Heart right ventricle (tissue), 16 donors: ENCODE data around the gene KRT13. TPM values are rescaled to one million over a fixed set of nuclear protein-coding genes. Genes with fewer than 3 reads are reported as not detected.

ENCODE experiments used
- ATAC-seq, 8 donors: fragments of 200-7000 bp; cut with Tn5 transposase; one replicate each; pipeline ENCODE4 v1.9.1; 2020; ENCODE audit warnings: mild to moderate bottlenecking in 8 of 8, moderate library complexity in 8 of 8, moderate number of reproducible peaks in 1 of 8
- DNase-seq, 2 donors: peaks; one replicate each; pipeline ENCODE4 v3.0.0-alpha.2; 2020
- H3K27ac ChIP-seq, 10 donors: fragments of 200-600 bp; sonication (generic) in 2 of 10; one replicate each; pipeline versions ENCODE4 v1.5.0 to v1.8.0; 2020 to 2022; ENCODE audit warnings: mild to moderate bottlenecking in 3 of 10
- H3K27me3 ChIP-seq, 7 donors: fragments of 200-600 bp; one replicate each; pipeline ENCODE4 v1.8.0; 2021 to 2022; ENCODE audit warnings: mild to moderate bottlenecking in 2 of 7
- H3K36me3 ChIP-seq, 9 donors: fragments of 200-600 bp; sonication (generic) in 1 of 9; one replicate each; pipeline versions ENCODE4 v1.5.0 to v1.8.0; 2020 to 2022; ENCODE audit warnings: mild to moderate bottlenecking in 2 of 9
- H3K4me1 ChIP-seq, 9 donors: fragments of 200-600 bp; sonication (generic) in 1 of 9; one replicate each; pipeline versions ENCODE4 v1.5.0 to v1.8.0; 2020 to 2022; ENCODE audit warnings: mild to moderate bottlenecking in 4 of 9
- H3K4me3 ChIP-seq, 10 donors: fragments of 200-600 bp; sonication (generic) in 2 of 10; one replicate each; pipeline versions ENCODE4 v1.5.0 to v1.8.0; 2020 to 2022; ENCODE audit warnings: mild to moderate bottlenecking in 7 of 10, moderate library complexity in 2 of 10
- H3K9me3 ChIP-seq, 11 donors: fragments of 200-600 bp in 10 of 11; sonication (generic) in 2 of 11; one replicate each; pipeline versions ENCODE4 v1.5.0 to v1.8.0; 2013 to 2022; ENCODE audit warnings: mild to moderate bottlenecking in 2 of 11, control low read depth in 1 of 11, moderate library complexity in 1 of 11
- WGBS, 2 donors: extraction: QIAGEN DNeasy Blood & Tissue Kit; methylation state at CpG; one replicate each; pipeline ENCODE4 v1.1.7; 2013; ENCODE audit warnings: inconsistent platforms in 1 of 2; 5-methylcytosine and 5-hydroxymethylcytosine counted together
- intact Hi-C, 10 donors: fragments of 100-400 bp; cut with DNase I; formaldehyde crosslinking; loops; one replicate each; pipeline versions ENCODE4 v1.11.1 to v1.14.2; 2022
- polyA plus RNA-seq, 2 donors: library from polyadenylated mRNA; stranded (reverse); fragments of 200-250 nt; gene quantifications; one replicate each; pipeline ENCODE4 v1.2.3, GENCODE V29; 2013
- total RNA-seq, 10 donors: library from RNA; stranded (reverse); fragmentation: NEBNext Ultra II Directional in 3 of 10; extraction: Animal tissue kit (Norgen Biotek cat#: 25700) in 3 of 10; gene quantifications; one replicate each; pipeline versions ENCODE4 v1.2.1 to v1.2.4, GENCODE V29; 2021 to 2023
- TF ChIP-seq, protein P1 (sequence below), 9 donors: fragments of 200-600 bp; sonication (generic) in 2 of 9; IDR thresholded peaks; one replicate each; pipeline versions ENCODE4 v1.5.0 to v1.8.0; 2021 to 2022; ENCODE audit warnings: antibody characterized with exemption in 9 of 9, mild to moderate bottlenecking in 5 of 9, moderate library complexity in 1 of 9
- donor health status: Arrhythmogenic right ventricular cardiomyopathy.
- donor health status: ischemic (EF 13 %, LVEDD 7.1; RV severe dilation, severe dysfunction).
- donor health status: healthy with polysubstance abuse.
- donor health status: DM: no; HTN: yes; CAD: no.
- donor health status: DM: no; HTN: no; CAD: no.
- donor health status: ischemic (EF 25% LVEDD 6.9; RV normal size, moderate dysfunction).
- donor health status: ischemic (EF 25% LVEDD 5.7; RV mildly dilated, moderate dysfunction).
- donor health status: healthy.
- donor health status: DM: yes; HTN: yes; CAD: no.
- donor health status: Ischemic cardiomyopathy.
- donor health status: ischemic (EF 35%, LVEDD 5.7; RV mildly dilated, moderate dysfunction).
- donor health status: nonischemic (EF 11% LVEDD 7.7; RV severe dilation, severe dysfunction).
- donor health status: DM: yes; HTN: yes; CAD: no.
- donor health status: PGD.
- donor health status: ischemic (EF 29% LVEDD 5.4; RV normal size, mild dysfunction).
- donor health status: nonischemic (EF 23%, LVEDD 6.1; RV moderate dilation, normal function).

KRT13 gene
- total and polyA plus RNA-seq, 12 donors: 6.7 TPM; not detected in 11

DNA sequence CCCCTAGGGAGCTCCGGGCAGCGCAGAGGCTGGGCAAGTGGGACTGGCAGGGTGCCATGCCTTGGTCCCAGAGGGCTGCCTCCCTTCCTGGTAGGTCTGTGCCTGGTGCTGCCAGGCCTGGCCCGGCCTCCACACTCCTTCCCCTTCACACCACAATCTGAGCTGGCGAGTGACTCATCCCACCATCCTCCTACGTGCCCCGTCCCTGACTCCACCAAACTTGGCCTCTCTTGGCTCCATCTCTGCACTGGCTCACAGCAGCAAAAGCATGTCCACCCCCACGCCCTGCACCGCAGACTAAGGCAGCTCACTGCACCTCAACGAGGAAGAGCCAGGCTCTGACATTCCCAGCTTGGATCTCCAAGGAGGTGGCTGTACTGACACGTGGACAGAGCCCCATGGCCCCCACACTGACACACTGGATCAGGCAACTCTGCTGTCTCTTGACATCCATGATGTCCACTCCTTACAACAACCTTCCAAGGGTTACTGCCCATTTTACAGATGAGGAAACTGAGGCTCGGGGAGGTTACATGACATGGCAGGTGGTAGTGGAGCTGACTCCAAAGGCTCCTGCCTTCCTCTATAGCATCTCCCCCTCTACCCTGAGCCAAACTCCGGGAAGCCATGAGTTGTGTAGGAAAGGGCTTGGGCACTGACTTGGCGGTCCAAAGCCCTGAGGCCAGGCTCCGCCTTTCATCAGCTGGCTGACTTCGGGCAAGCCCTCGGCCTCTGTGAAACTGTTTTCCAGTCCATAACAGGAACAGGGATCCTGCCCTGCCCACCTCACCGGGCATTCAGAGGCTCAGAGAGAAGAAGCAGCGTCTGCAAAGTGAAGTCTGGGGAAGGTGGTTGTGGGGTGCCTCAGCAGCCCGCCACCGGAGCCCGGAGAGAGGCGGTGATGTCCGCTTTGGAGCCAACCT lies 42.8 kb upstream of the KRT13 start:
- Histone ChIP-seq H3K4me1 (peaks cover 0 to 22% (median 16%) of the 10 kb centered on the region in 9 donors), H3K4me3 (peak overlapping the region in 9 of 10 donors; percentile 10 to 39 (median 30)), H3K27ac (peak overlapping the region in 1 of 10 donors; percentile 54), H3K36me3 (no peaks in the 10 kb centered on the region), H3K9me3 (peaks cover 0 to 9% (median 0%) of the 10 kb centered on the region in 11 donors), H3K27me3 (peaks cover 0 to 31% (median 8%) of the 10 kb centered on the region in 7 donors)
- ATAC-seq (peak in 7 of 8 donors; percentile 24 to 83 (median 50)), DNase-seq (peak; percentile 11 to 37)
- WGBS, 2 donors: 31 to 34% methylated on average over 23 of the region's 23 CpGs
- TF ChIP-seq, protein P1, sequence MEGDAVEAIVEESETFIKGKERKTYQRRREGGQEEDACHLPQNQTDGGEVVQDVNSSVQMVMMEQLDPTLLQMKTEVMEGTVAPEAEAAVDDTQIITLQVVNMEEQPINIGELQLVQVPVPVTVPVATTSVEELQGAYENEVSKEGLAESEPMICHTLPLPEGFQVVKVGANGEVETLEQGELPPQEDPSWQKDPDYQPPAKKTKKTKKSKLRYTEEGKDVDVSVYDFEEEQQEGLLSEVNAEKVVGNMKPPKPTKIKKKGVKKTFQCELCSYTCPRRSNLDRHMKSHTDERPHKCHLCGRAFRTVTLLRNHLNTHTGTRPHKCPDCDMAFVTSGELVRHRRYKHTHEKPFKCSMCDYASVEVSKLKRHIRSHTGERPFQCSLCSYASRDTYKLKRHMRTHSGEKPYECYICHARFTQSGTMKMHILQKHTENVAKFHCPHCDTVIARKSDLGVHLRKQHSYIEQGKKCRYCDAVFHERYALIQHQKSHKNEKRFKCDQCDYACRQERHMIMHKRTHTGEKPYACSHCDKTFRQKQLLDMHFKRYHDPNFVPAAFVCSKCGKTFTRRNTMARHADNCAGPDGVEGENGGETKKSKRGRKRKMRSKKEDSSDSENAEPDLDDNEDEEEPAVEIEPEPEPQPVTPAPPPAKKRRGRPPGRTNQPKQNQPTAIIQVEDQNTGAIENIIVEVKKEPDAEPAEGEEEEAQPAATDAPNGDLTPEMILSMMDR (IDR thresholded peaks at IDR 0.05): no peak
- intact Hi-C loops: loop anchor here (2.0 to 10.0 kb wide), 14 partner anchors 99 to 751 kb away; partner anchors contain the start of gene KRT28 (in 1 of the 10)

DNA sequence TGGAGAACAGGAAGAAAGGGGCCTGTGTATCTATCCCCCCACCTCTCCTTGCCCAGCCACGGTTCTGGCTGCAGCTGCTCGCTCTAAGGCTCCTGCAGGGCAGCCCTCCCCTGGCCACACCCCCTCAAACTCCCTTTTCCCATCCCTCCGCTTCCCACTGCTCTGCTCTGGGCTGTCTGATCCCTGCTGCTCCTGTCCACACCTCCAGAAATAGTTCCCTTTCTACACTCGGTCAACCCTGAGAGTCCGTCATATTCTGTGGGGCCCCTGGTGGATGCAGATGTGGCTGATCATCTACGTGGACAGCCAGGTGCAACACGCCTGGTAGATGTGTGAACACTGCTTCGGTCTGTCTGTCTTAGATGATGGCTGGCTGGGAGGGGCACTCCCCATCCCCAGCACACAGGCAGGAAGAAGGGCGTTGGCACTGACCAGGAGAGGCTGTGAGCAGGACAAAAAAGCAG lies 42.0 kb upstream of the KRT13 start:
- 23 to 37% methylated on average over 9 of the region's 9 CpGs for WGBS, 2 donors
- Histone ChIP-seq H3K36me3 (no peaks in the 10 kb centered on the region), H3K9me3 (peaks cover 0 to 9% (median 0%) of the 10 kb centered on the region in 11 donors), H3K27ac (no peak overlapping the region), H3K27me3 (peaks cover 0 to 25% (median 8%) of the 10 kb centered on the region in 7 donors), H3K4me1 (peaks cover 0 to 22% (median 16%) of the 10 kb centered on the region in 9 donors), H3K4me3 (no peak overlapping the region)
- DNase-seq: no peak
- intact Hi-C loops: loop anchor here in 8 of 10 donors (5.0 to 10.0 kb wide), 9 partner anchors 100 to 750 kb away; partner anchors contain the start of gene KRT28 (in 1 of the 8)
- TF ChIP-seq, protein P1 (IDR thresholded peaks at IDR 0.05): no peak
- no peak for ATAC-seq

DNA sequence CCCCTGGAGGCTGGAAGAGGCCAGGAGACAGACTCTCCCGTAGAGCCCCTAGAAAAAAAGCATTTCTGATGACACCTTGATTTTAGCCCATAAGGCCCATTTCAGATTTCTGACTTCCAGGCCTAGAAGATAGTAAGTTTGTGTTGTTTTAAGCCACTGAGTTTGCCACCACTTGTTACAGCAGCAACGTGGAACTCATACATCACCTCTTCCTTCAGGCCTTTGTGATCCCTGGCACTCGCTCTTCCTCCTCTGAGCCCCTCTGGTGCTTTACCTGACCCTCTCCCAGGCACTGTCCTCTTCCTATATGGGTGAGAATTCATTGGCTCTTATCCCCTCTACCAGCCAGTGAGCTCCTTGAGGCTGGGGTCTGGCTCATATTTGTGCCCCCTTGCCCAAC lies 41.4 kb upstream of the KRT13 start:
- TF ChIP-seq, protein P1 (IDR thresholded peaks at IDR 0.05): no peak
- H3K27me3 ChIP-seq: peaks cover 0 to 19% (median 5%) of the 10 kb centered on the region in 7 donors
- no peaks in the 10 kb centered on the region for H3K36me3 ChIP-seq
- intact Hi-C loops: loop anchor here in 8 of 10 donors (5.0 to 10.0 kb wide), 9 partner anchors 100 to 750 kb away; partner anchors contain the start of gene KRT28 (in 1 of the 8)
- no peak for DNase-seq
- H3K27ac ChIP-seq: no peak overlapping the region
- no peak overlapping the region for H3K4me3 ChIP-seq
- peaks cover 0 to 22% (median 16%) of the 10 kb centered on the region in 9 donors for H3K4me1 ChIP-seq
- 97 to 100% methylated on average over 3 of the region's 3 CpGs for WGBS, 2 donors
- peaks cover 0 to 9% (median 0%) of the 10 kb centered on the region in 11 donors for H3K9me3 ChIP-seq
- no peak for ATAC-seq

DNA sequence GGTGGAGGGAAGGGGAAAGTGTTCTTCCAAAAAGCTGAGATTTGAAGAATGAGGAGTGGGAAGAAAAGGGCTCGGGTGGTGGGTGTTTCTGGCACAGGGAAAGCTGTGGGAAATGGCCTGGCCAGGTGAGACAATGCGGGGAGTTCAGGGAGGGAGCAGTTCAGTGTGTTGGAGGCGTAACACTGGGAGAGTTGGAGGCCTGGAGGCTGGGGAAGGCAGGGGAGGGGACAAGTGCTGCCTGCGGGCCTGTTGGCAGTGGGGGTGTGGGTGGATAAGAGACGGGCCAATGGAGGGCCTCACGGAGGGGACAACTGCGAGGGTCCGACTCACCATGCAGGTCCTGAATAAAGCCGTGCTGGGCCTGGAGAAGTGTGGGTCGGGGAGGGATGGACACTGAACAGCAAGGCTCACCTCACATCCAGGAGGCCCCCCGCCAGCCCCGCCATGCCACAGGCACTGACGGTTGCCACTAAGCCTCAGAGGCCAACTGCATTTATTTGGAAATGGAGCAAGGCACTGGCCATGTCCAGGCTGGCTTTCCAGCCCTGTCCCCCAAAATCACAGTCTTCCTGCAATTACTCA lies 40.5 kb upstream of the KRT13 start:
- Histone ChIP-seq H3K27me3 (peaks cover 0 to 14% (median 4%) of the 10 kb centered on the region in 7 donors), H3K4me3 (no peak overlapping the region), H3K9me3 (peaks cover 0 to 9% (median 0%) of the 10 kb centered on the region in 11 donors), H3K4me1 (peaks cover 0 to 22% (median 16%) of the 10 kb centered on the region in 9 donors), H3K27ac (no peak overlapping the region), H3K36me3 (no peaks in the 10 kb centered on the region)
- DNase-seq: no peak
- no peak for ATAC-seq
- TF ChIP-seq, protein P1 (IDR thresholded peaks at IDR 0.05): no peak
- WGBS, 2 donors: 74 to 81% methylated on average over 13 of the region's 13 CpGs
- intact Hi-C loops: loop anchor here in 8 of 10 donors (5.0 to 10.0 kb wide), 9 partner anchors 101 to 749 kb away; partner anchors contain the start of gene KRT28 (in 1 of the 8)
